RWPE1 (cell line): ENCODE results near the gene RTEL1.
"Not testable (repeated sequence)": the region's sequence is repeated elsewhere in the genome, so short reads cannot be mapped to it uniquely, and the experiment has no call there.

Experiments
- CTCF ChIA-PET: fragments of 350-600 bp; sonication (Branson Sonifier 250); formaldehyde crosslinking; extraction: SDS; loops from one replicate; lab custom pipeline; 2021; lab: Yijun Ruan, JAX
- POLR2A ChIA-PET: fragments of 400-600 bp; formaldehyde crosslinking; extraction: SDS; loops from one replicate; lab custom pipeline; 2020; ENCODE audit warnings: antibody characterized with exemption; ENCODE audit not compliant: low non-redundant PET; lab: Yijun Ruan, JAX
- DNase-seq: peaks from one replicate; pipeline ENCODE4 v3.0.0; 2012; ENCODE audit warnings: low spot score
- H3K27ac ChIP-seq: fragments of 450-650 bp; 2 replicates; pipeline ENCODE4 v1.5.1; 2017
- TF ChIP-seq, protein P1 (sequence below): fragments of 450-650 bp; conservative IDR thresholded peaks from 2 replicates; pipeline ENCODE4 v1.5.1; 2017; ENCODE audit warnings: low read depth, mild to moderate bottlenecking

The RTEL1 gene, protein sequence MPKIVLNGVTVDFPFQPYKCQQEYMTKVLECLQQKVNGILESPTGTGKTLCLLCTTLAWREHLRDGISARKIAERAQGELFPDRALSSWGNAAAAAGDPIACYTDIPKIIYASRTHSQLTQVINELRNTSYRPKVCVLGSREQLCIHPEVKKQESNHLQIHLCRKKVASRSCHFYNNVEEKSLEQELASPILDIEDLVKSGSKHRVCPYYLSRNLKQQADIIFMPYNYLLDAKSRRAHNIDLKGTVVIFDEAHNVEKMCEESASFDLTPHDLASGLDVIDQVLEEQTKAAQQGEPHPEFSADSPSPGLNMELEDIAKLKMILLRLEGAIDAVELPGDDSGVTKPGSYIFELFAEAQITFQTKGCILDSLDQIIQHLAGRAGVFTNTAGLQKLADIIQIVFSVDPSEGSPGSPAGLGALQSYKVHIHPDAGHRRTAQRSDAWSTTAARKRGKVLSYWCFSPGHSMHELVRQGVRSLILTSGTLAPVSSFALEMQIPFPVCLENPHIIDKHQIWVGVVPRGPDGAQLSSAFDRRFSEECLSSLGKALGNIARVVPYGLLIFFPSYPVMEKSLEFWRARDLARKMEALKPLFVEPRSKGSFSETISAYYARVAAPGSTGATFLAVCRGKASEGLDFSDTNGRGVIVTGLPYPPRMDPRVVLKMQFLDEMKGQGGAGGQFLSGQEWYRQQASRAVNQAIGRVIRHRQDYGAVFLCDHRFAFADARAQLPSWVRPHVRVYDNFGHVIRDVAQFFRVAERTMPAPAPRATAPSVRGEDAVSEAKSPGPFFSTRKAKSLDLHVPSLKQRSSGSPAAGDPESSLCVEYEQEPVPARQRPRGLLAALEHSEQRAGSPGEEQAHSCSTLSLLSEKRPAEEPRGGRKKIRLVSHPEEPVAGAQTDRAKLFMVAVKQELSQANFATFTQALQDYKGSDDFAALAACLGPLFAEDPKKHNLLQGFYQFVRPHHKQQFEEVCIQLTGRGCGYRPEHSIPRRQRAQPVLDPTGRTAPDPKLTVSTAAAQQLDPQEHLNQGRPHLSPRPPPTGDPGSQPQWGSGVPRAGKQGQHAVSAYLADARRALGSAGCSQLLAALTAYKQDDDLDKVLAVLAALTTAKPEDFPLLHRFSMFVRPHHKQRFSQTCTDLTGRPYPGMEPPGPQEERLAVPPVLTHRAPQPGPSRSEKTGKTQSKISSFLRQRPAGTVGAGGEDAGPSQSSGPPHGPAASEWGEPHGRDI (N-terminal part only)

DNA sequence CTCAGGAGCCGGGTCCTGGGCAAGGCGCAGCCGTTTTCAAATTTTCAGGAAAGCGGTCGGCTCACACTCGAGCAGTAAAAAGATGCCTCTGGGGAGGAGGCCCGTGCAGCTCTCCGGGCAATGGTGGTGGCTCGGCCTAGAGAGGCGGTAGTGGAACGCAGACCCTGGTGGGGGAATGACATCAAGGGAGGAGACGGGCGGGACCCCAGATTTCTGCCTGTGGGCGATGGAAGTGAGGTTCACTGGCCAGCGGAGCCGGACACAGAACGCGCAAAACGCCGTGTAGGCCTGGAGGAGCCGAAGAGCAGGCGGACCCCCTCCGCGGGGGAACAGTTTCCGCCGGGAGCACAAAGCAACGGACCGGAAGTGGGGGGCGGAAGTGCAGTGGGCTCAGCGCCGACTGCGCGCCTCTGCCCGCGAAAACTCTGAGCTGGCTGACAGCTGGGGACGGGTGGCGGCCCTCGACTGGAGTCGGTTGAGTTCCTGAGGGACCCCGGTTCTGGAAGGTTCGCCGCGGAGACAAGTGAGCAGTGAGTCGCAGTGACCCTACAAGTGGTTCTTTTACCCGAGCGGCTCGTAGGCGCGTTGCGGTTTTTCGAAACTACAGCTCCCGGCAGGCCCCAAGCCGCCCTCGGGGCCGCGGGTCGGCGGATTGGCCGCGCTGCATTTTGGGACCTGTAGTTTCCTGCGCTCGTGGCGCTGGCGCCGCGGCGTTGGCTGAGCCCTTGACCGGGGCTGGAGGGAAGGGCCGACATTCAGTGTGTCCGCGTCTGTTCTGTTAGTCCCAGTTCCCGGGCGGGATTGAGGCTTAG lies at the start of gene RTEL1:
TSS of gene RTEL1 (plus strand) at position 376 of the 812 bp plus-strand sequence. CDS start 1,091 bp downstream, outside the sequence.
- H3K27ac ChIP-seq, result peak within 1 kb of the TSS; percentile 89
- TF ChIP-seq, protein P1, sequence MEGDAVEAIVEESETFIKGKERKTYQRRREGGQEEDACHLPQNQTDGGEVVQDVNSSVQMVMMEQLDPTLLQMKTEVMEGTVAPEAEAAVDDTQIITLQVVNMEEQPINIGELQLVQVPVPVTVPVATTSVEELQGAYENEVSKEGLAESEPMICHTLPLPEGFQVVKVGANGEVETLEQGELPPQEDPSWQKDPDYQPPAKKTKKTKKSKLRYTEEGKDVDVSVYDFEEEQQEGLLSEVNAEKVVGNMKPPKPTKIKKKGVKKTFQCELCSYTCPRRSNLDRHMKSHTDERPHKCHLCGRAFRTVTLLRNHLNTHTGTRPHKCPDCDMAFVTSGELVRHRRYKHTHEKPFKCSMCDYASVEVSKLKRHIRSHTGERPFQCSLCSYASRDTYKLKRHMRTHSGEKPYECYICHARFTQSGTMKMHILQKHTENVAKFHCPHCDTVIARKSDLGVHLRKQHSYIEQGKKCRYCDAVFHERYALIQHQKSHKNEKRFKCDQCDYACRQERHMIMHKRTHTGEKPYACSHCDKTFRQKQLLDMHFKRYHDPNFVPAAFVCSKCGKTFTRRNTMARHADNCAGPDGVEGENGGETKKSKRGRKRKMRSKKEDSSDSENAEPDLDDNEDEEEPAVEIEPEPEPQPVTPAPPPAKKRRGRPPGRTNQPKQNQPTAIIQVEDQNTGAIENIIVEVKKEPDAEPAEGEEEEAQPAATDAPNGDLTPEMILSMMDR, result no peak
- POLR2A ChIA-PET, result interaction anchor here (0.5 to 1.2 kb wide), 7 partner anchors 8 to 89 kb away, joined by 3 to 7 read pairs (median 3); partner anchors contain the start of genes GMEB2 and HELZ2
- CTCF ChIA-PET, result interaction anchor here (0.5 to 1.7 kb wide), 5 partner anchors 16 to 395 kb away, joined by 3 to 8 read pairs (median 4); partner anchors contain the start of gene PTK6
- DNase-seq, result peak; percentile 99

DNA sequence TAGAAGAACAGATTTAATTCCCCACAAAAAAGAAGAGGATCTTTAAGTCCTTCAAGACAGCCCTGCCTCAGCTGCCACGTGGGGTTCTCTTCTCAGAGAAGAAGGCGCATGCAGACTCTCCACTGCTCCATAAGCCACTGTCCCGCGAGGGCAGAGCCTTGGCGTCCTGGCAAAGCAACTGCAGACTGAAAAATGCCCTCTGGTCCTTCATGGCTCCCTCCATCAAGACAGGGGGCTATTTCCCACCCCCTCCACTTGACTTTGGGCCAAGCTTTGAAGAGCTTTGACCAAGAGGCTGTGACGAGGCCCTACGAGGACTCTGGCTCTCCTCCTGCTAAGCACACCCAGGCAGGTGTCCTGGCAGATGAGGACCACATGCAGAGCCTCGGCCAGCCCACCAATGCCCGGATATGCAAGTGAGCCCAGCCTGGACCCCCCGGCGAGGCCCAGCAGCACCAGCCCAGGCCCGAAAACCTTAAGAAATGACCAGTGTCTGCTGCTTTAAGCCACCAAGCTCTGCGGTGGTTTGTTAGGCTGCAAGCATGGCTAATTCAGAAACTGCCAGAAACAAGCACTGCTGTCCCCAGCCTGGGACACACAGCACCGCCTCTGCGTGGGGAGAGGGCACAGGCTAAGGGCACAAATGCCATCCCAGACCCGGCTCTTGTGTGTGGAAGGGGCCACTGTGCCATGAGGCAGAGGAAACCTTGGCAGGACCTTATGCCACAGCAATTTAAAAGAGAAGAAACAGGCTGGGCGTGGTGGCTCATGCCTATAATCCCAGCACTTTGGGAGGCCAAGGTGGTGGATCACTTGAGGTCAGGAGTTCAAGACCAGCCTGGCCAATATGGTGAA lies 47.3 kb upstream of the RTEL1 start:
- H3K27ac ChIP-seq, result peak overlapping the region; percentile 41
- CTCF ChIA-PET, result interaction anchor here (1.2 kb wide), 1 partner anchor 25 kb away, joined by 3 read pairs; no protein-coding TSS in a partner anchor
- TF ChIP-seq, protein P1, result no peak
- no peak for DNase-seq
- POLR2A ChIA-PET, result no interaction called here

DNA sequence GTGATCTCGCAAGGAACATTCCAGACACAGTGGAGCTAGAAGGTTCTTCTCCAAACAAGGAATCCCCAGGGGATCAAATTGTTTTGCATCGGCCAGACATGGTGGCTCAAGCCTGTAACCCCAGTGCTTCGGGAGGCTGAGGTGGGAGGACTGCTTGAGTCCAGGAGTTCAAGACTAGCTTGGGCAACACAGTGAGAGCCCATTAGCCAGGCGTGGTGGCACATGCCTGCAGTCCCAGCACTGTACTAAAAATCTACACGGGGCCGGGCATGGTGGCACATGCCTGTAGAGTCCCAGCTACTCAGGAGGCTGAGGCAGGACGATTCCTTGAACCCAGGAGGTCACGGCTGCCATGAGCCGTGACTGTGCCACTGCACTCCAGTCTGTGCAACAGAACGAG lies 46.5 kb upstream of the RTEL1 start:
- CTCF ChIA-PET, result interaction anchor here (0.6 kb wide), 1 partner anchor 24 kb away, joined by 3 read pairs; no protein-coding TSS in a partner anchor
- peak overlapping the region; percentile 41 for H3K27ac ChIP-seq
- DNase-seq, result no peak
- POLR2A ChIA-PET, result interaction anchor here (0.7 kb wide), 1 partner anchor 16 kb away, joined by 4 read pairs; no protein-coding TSS in a partner anchor
- TF ChIP-seq, protein P1, result no peak

DNA sequence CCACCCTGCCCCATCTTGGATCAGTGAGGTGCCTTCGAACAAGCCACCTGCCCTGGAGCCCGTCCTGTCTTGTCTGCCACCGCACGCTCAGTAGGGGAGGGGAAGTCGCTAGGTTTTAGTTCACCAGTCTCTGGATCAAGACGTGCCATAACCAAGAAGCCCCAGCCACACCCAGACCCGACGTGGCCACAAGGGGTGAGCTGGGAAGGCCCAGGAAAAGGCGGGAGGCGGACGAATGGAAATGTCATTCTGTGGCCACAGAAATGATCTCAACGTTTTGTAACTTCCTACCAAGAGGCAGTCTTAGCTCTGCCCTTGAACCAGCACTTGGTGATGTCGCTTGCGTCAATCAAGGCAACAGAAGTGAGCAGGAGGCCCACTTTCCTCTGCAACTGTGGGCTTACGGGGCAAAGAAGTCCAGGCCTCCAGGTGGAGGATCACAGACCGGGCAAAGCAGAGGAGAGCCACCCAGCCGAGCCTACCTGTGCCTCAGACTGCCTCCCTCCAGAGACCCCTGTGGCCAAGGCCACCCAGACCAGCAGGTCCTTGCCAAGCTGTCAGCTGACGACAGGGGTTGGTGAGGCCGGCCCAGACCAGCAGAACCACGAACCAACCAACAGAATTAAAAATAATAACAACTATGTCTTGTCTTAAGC lies 45.7 kb upstream of the RTEL1 start:
- peak overlapping the region; percentile 41 for H3K27ac ChIP-seq
- ChIA-PET CTCF (interaction anchor here (0.6 kb wide), 2 partner anchors 10 to 459 kb away, joined by 3 to 4 read pairs; no protein-coding TSS in a partner anchor), POLR2A (interaction anchor here (0.7 kb wide), 1 partner anchor 15 kb away, joined by 4 read pairs; no protein-coding TSS in a partner anchor)
- TF ChIP-seq, protein P1, result no peak
- no peak for DNase-seq

DNA sequence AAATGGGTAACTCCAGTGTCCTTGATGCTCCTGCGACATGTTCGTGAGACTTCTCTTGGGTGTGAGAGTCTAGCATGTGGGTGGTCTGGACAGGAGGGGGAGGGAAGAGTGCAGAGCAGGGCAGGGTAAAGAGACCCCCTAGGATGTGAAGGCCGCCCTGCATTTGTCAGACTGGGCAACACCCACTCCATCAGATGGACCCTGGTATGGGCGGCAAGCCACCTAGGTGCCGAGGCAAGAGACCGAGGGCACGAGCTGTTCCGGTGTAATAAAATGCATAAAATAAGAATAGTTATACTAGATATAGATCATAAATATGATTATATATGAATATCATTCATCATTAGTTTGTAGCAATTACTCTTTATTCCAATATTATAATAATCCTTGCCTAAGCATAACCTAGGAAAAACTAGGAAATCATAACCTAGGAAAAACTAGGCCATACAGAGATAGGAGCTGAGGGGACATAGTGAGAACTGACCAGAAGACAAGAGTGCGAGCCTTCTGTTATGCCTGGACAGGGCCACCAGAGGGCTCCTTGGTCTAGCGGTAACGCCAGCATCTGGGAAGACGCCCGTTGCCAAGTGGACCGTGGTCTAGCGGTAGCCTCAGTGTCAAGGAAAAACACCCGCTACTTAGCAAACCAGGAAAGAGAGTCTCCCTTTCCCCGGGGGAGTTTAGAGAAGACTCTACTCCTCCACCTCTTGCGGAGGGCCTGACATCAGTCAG lies 44.1 kb upstream of the RTEL1 start:
- POLR2A ChIA-PET, result not testable (repeated sequence)

More for the DNA sequence above, 44.1 kb upstream of the RTEL1 start:
- 0 out of 2 replicates have a peak overlapping the region, but pooled peaks have one; percentile 3 for H3K27ac ChIP-seq
- DNase-seq, CTCF ChIA-PET: not testable (repeated sequence)
